Neuron (in vitro differentiated cells): ENCODE measurements around the gene NT5C2.
"Not testable (repeated sequence)": the region's sequence is repeated elsewhere in the genome, so short reads cannot be mapped to it uniquely, and the experiment has no call there.

Experiments
- H2AFZ ChIP-seq: one replicate; pipeline ENCODE4 v1.6.1; 2013; ENCODE audit warnings: low read depth, mild to moderate bottlenecking, inconsistent platforms, low read length, moderate library complexity
- H3K27me3 ChIP-seq: one replicate; pipeline ENCODE4 v1.6.1; 2013; ENCODE audit warnings: low read length; ENCODE audit not compliant: insufficient read depth
- H3K36me3 ChIP-seq: one replicate; pipeline ENCODE4 v1.6.1; 2013; ENCODE audit warnings: low read length; ENCODE audit not compliant: insufficient read depth
- H3K4me1 ChIP-seq: one replicate; pipeline ENCODE4 v1.6.1; 2013; ENCODE audit warnings: low read length; ENCODE audit not compliant: insufficient read depth
- H3K4me3 ChIP-seq: 2 replicates; pipeline ENCODE4 v1.5.1; 2013; ENCODE audit warnings: mild to moderate bottlenecking, low read length, moderate library complexity
- H3K9me3 ChIP-seq: one replicate; pipeline ENCODE4 v1.6.1; 2013; ENCODE audit warnings: low read length

NT5C2 gene

GRCh38 chr10:103193107-103193819 lies at the start of gene NT5C2:
TSS of gene NT5C2 (minus strand) at chr10:103193272. CDS start at chr10:103174958, 18,314 bp downstream.
- H3K36me3 ChIP-seq: no peaks in the 10 kb centered on the region
- peak within 1 kb of the TSS; percentile 56 for H2AFZ ChIP-seq
- H3K4me3 ChIP-seq: peak within 1 kb of the TSS; percentile 84
- no peaks in the 10 kb centered on the region for H3K9me3 ChIP-seq
- H3K4me1 ChIP-seq: peaks cover 12% of the 10 kb centered on the region
- no peaks in the 10 kb centered on the region for H3K27me3 ChIP-seq

GRCh38 chr10:103241262-103242011 lies 48.4 kb upstream of the NT5C2 start:
- Histone ChIP-seq H2AFZ (no peak overlapping the region), H3K27me3 (no peaks in the 10 kb centered on the region)

GRCh38 chr10:103238506-103239252 lies 45.6 kb upstream of the NT5C2 start:
- Histone ChIP-seq H2AFZ (no peak overlapping the region), H3K4me3 (no peak overlapping the region), H3K4me1 (peaks cover 4% of the 10 kb centered on the region)

More at GRCh38 chr10:103241262-103242011, 48.4 kb upstream of the NT5C2 start:
- Histone ChIP-seq H3K4me3 (no peak overlapping the region), H3K9me3 (no peaks in the 10 kb centered on the region), H3K36me3 (no peaks in the 10 kb centered on the region), H3K4me1 (peaks cover 4% of the 10 kb centered on the region)

GRCh38 chr10:103235775-103236174 lies 42.7 kb upstream of the NT5C2 start:
- H3K4me1 ChIP-seq: peaks cover 8% of the 10 kb centered on the region
- H3K4me3 ChIP-seq: no peak overlapping the region
- H3K9me3 ChIP-seq: no peaks in the 10 kb centered on the region
- H2AFZ ChIP-seq: no peak overlapping the region
- no peaks in the 10 kb centered on the region for H3K36me3 ChIP-seq
- no peaks in the 10 kb centered on the region for H3K27me3 ChIP-seq

More at GRCh38 chr10:103238506-103239252, 45.6 kb upstream of the NT5C2 start:
- H3K27me3 ChIP-seq: no peaks in the 10 kb centered on the region
- no peaks in the 10 kb centered on the region for H3K36me3 ChIP-seq
- H3K9me3 ChIP-seq: no peaks in the 10 kb centered on the region

- H3K27me3 ChIP-seq: no peaks in the 10 kb centered on the region
- peaks cover 8% of the 10 kb centered on the region for H3K4me1 ChIP-seq
- no peak overlapping the region for H3K4me3 ChIP-seq
- no peaks in the 10 kb centered on the region for H3K36me3 ChIP-seq
- no peak overlapping the region for H2AFZ ChIP-seq
- H3K9me3 ChIP-seq: no peaks in the 10 kb centered on the region
Measured at GRCh38 chr10:103232772-103233488, 39.9 kb upstream of the NT5C2 start.

GRCh38 chr10:103232131-103232673 lies 39.1 kb upstream of the NT5C2 start:
- Histone ChIP-seq H3K9me3 (no peaks in the 10 kb centered on the region), H3K4me3 (no peak overlapping the region), H3K27me3 (no peaks in the 10 kb centered on the region), H2AFZ (no peak overlapping the region), H3K36me3 (no peaks in the 10 kb centered on the region), H3K4me1 (peaks cover 8% of the 10 kb centered on the region)

GRCh38 chr10:103231047-103231551 lies 38.0 kb upstream of the NT5C2 start:
- peaks cover 8% of the 10 kb centered on the region for H3K4me1 ChIP-seq
- no peaks in the 10 kb centered on the region for H3K36me3 ChIP-seq
- peak overlapping the region; percentile 26 for H2AFZ ChIP-seq
- no peak overlapping the region for H3K4me3 ChIP-seq
- H3K9me3 ChIP-seq: no peaks in the 10 kb centered on the region
- no peaks in the 10 kb centered on the region for H3K27me3 ChIP-seq

- Histone ChIP-seq H3K9me3 (no peaks in the 10 kb centered on the region), H2AFZ (no peak overlapping the region), H3K4me1 (peaks cover 8% of the 10 kb centered on the region), H3K4me3 (no peak overlapping the region), H3K27me3 (no peaks in the 10 kb centered on the region), H3K36me3 (no peaks in the 10 kb centered on the region)
Measured at GRCh38 chr10:103227416-103227815, 34.3 kb upstream of the NT5C2 start.

- Histone ChIP-seq H3K4me3 (no peak overlapping the region), H3K9me3 (no peaks in the 10 kb centered on the region), H3K4me1 (peaks cover 1% of the 10 kb centered on the region), H2AFZ (no peak overlapping the region), H3K36me3 (no peaks in the 10 kb centered on the region), H3K27me3 (no peaks in the 10 kb centered on the region)
Measured at GRCh38 chr10:103225939-103226338, 32.9 kb upstream of the NT5C2 start.

GRCh38 chr10:103224721-103225120 lies 31.6 kb upstream of the NT5C2 start:
- not testable (repeated sequence) for H2AFZ ChIP-seq, H3K9me3 ChIP-seq, H3K4me3 ChIP-seq, H3K36me3 ChIP-seq, H3K4me1 ChIP-seq, H3K27me3 ChIP-seq

- Histone ChIP-seq H3K4me3 (no peak overlapping the region), H3K27me3 (no peaks in the 10 kb centered on the region), H2AFZ (no peak overlapping the region), H3K9me3 (no peaks in the 10 kb centered on the region), H3K4me1 (no peaks in the 10 kb centered on the region), H3K36me3 (no peaks in the 10 kb centered on the region)
Measured at GRCh38 chr10:103224133-103224532, 31.1 kb upstream of the NT5C2 start.

GRCh38 chr10:103216362-103216761 lies 23.3 kb upstream of the NT5C2 start:
- not testable (repeated sequence) for H3K4me1 ChIP-seq, H3K4me3 ChIP-seq, H2AFZ ChIP-seq, H3K27me3 ChIP-seq, H3K36me3 ChIP-seq, H3K9me3 ChIP-seq
